Measurements from ENCODE around the gene DDX54. TPM values are rescaled to one million over a fixed set of nuclear protein-coding genes. Genes with fewer than 3 reads are reported as not detected.
A peak's percentile ranks its signal among the peaks of the same experiment; 100 is the strongest.

The DDX54 gene
- total RNA-seq, 1 experiment from 2014 or later, result 151 TPM

GRCh38 chr12:113109872-113110599 is 75.2 kb downstream of the DDX54 start (continued):
- TF ChIP-seq USF1 (CRISPR knock-in tag; IDR thresholded peaks at IDR 0.05) (no peak), E2F4 (CRISPR knock-in tag; IDR thresholded peaks at IDR 0.05; ENCODE audit: borderline replicate concordance, low read depth) (no peak), ZMAT4 (CRISPR knock-in tag; IDR thresholded peaks at IDR 0.05) (no peak)

GRCh38 chr12:113109360-113109759 is 75.9 kb downstream of the DDX54 start:
- H3K27ac Mint-ChIP-seq, result no peak overlapping the region
- no peaks in the 10 kb centered on the region; the same call in 1 of the 2 replicates for H3K27me3 Mint-ChIP-seq (ENCODE audit: low read depth)
- DNase-seq (ENCODE audit: low spot score), result no peak
- ChIA-PET CTCF (interaction anchor here (1.5 to 2.1 kb wide), 3 partner anchors 17 to 44 kb away, joined by 5 to 7 read pairs (median 7); partner anchors contain the start of gene RASAL1), POLR2A (no interaction called here)
- H3K36me3 Mint-ChIP-seq, result no peaks in the 10 kb centered on the region
- no peak for TF ChIP-seq TP53 (CRISPR knock-in tag; IDR thresholded peaks at IDR 0.05)
- TF ChIP-seq ZNF317 (CRISPR knock-in tag; IDR thresholded peaks at IDR 0.05; ENCODE audit: borderline replicate concordance, low read depth), result no peak
- no peak for ATAC-seq
- H3K9me3 Mint-ChIP-seq, result no peaks in the 10 kb centered on the region
- H3K4me1 Mint-ChIP-seq, result peaks cover 2% of the 10 kb centered on the region
- no peak overlapping the region for H3K4me3 Mint-ChIP-seq

GRCh38 chr12:113108308-113108707 is 77.0 kb downstream of the DDX54 start:
- CTCF ChIA-PET, result interaction anchor here (0.5 kb wide), 2 partner anchors 53 to 116 kb away, joined by 4 read pairs; no protein-coding TSS in a partner anchor
- H3K4me1 Mint-ChIP-seq, result peaks cover 2% of the 10 kb centered on the region
- no peak overlapping the region for H3K27ac Mint-ChIP-seq
- POLR2A ChIA-PET, result no interaction called here
- DNase-seq (ENCODE audit: low spot score) (no peak), ATAC-seq (no peak)
- no peak overlapping the region for H3K4me3 Mint-ChIP-seq
- 0 out of 2 replicates have a peak, but pooled peaks have one; percentile 54 for TF ChIP-seq GTF2I (CRISPR knock-in tag; conservative IDR thresholded peaks at IDR 0.05)
- no peak for TF ChIP-seq ETV6 (CRISPR knock-in tag; IDR thresholded peaks at IDR 0.05)
- no peak for TF ChIP-seq HMGXB4 (CRISPR knock-in tag; IDR thresholded peaks at IDR 0.05)
- H3K36me3 Mint-ChIP-seq, result no peaks in the 10 kb centered on the region
- no peaks in the 10 kb centered on the region; the same call in 1 of the 2 replicates for H3K27me3 Mint-ChIP-seq (ENCODE audit: low read depth)
- no peaks in the 10 kb centered on the region for H3K9me3 Mint-ChIP-seq

Small RNAs within 50 kb of the gene (microRNA-seq; reads per million reads assigned to microRNA genes)
- not detected for gene MIR7106 (ENCODE audit: borderline number of aligned reads)

Other genes starting within 250 kb of the DDX54 start
- 1.2 to 1.6 TPM (median 1.4 TPM) in 3 replicates for gene OAS3, start 247.0 kb downstream of the DDX54 start, total RNA-seq (2021)
- gene OAS2, start 207.0 kb downstream of the DDX54 start, total RNA-seq (2021), result 0.27 to 0.48 TPM (median 0.28 TPM) in 3 replicates
- 6.2 to 9.2 TPM (median 7.7 TPM) in 3 replicates for gene DTX1, start 128.7 kb downstream of the DDX54 start, total RNA-seq (2021)
- 6.9 to 8.1 TPM (median 8.0 TPM) in 3 replicates for gene RASAL1, start 49.7 kb downstream of the DDX54 start, total RNA-seq (2021)
- 0.30 to 0.94 TPM (median 0.37 TPM) in 3 replicates for gene CFAP73, start 35.8 kb downstream of the DDX54 start, total RNA-seq (2021)
- gene RITA1, start 243 bp upstream of the DDX54 start, total RNA-seq (2021), result 26.4 to 29.3 TPM (median 27.1 TPM) in 3 replicates
- 29.0 to 32.7 TPM (median 30.7 TPM) in 3 replicates for gene TPCN1, start 36.0 kb upstream of the DDX54 start, total RNA-seq (2021)
- gene SLC8B1, start 149.6 kb upstream of the DDX54 start, total RNA-seq (2021), result 12.2 to 13.9 TPM (median 13.8 TPM) in 3 replicates
- 34.8 to 39.4 TPM (median 35.6 TPM) in 3 replicates for gene PLBD2, start 173.1 kb upstream of the DDX54 start, total RNA-seq (2021)
- 0.21 to 0.46 TPM (median 0.31 TPM) in 3 replicates for gene SDS, start 218.4 kb upstream of the DDX54 start, total RNA-seq (2021)
- gene SDSL, start 236.9 kb upstream of the DDX54 start, total RNA-seq (2021), result 0.41 to 0.96 TPM (median 0.52 TPM) in 3 replicates

Measured in WTC11 (cell line).